ENCODE results near the gene ARL6IP5. TPM values are rescaled to one million over a fixed set of nuclear protein-coding genes. Genes with fewer than 3 reads are reported as not detected.

ARL6IP5 gene
- polyA plus RNA-seq, 1 donor: 110 TPM

Other genes starting within 250 kb of the ARL6IP5 start
- gene TAFA4, start 152.4 kb upstream of the ARL6IP5 start, polyA plus RNA-seq (ENCODE audit: insufficient read length): 1.5 TPM
- 17.8 TPM for gene EOGT, start 71.3 kb upstream of the ARL6IP5 start, polyA plus RNA-seq (ENCODE audit: insufficient read length)
- 59.0 TPM for gene TMF1, start 32.6 kb upstream of the ARL6IP5 start, polyA plus RNA-seq (ENCODE audit: insufficient read length)
- gene UBA3, start 4.6 kb upstream of the ARL6IP5 start, polyA plus RNA-seq (ENCODE audit: insufficient read length): 87.6 TPM
- 0.05 TPM for gene LMOD3, start 37.7 kb downstream of the ARL6IP5 start, polyA plus RNA-seq (ENCODE audit: insufficient read length)